HepG2 (cell line): Measurements from ENCODE around the gene NUP214. TPM values are rescaled to one million over a fixed set of nuclear protein-coding genes. Genes with fewer than 3 reads are reported as not detected.

Experiments used
- ATAC-seq: fragments of 200-7000 bp; cut with Tn5 transposase; 3 replicates; pipeline ENCODE4 v1.9.1; 2020; ENCODE audit warnings: mild to moderate bottlenecking, moderate library complexity
- BruUV-seq: library from RNA; stranded (reverse); fragments of 400-500 nt; replicated peaks from 2 replicates; lab custom pipeline; 2021; lab: Mats Ljungman, UMichigan
- CTCF ChIA-PET: fragments of 300-600 bp; formaldehyde crosslinking; extraction: SDS; loops from one replicate; lab custom pipeline; 2021; ENCODE audit warnings: low total read pairs, inconsistent platforms, low intra/inter-chr PET ratio; lab: Yijun Ruan, JAX
- POLR2A ChIA-PET: fragments of 350-600 bp; sonication (Branson Sonifier 250); formaldehyde crosslinking; loops from one replicate; lab custom pipeline; 2020; ENCODE audit warnings: antibody characterized with exemption, inconsistent platforms; lab: Yijun Ruan, JAX
- DNase-seq: peaks from one replicate; pipeline ENCODE4 v3.0.0-alpha.2; 2015; ENCODE audit warnings: low spot score
- FAIRE-seq: peaks from 3 replicates; lab custom pipeline; 2011; peaks lifted over from hg19 to GRCh38; lab: Jason Lieb, UNC
- H2AFZ ChIP-seq: one replicate; pipeline ENCODE4 v1.6.1; 2011; ENCODE audit warnings: low read length, inconsistent platforms
- H3K27ac ChIP-seq: fragments of 300-600 bp; 3 replicates; pipeline ENCODE4 v1.8.0; 2011; ENCODE audit warnings: mixed run types, mild to moderate bottlenecking, mixed read lengths, low read length, inconsistent platforms; ENCODE audit not compliant: insufficient read depth; ENCODE audit errors: extremely low read length
- H3K27me3 ChIP-seq, 2 experiments: fragments of 200-600 bp in 1 of 2; 2 replicates in 1 of 2; 3 replicates in 1 of 2; pipeline versions ENCODE4 v1.6.0 to v1.8.0; 2011; ENCODE audit warnings: low read length in 2 of 2, mild to moderate bottlenecking in 2 of 2, moderate library complexity in 2 of 2, inconsistent platforms in 1 of 2; ENCODE audit not compliant: insufficient read depth in 2 of 2, control insufficient read depth in 1 of 2
- H3K36me3 ChIP-seq, 2 experiments: fragments of 200-600 bp in 1 of 2; replicated peaks in 1 of 2; 2 replicates in 1 of 2; 3 replicates in 1 of 2; pipeline versions ENCODE4 v1.5.1 to v1.8.0; 2011; ENCODE audit warnings: low read length in 2 of 2, inconsistent platforms in 1 of 2; ENCODE audit not compliant: insufficient read depth in 2 of 2, control insufficient read depth in 1 of 2
- H3K4me1 ChIP-seq: 2 replicates; pipeline ENCODE4 v1.5.1; 2012; ENCODE audit warnings: low read length, inconsistent platforms; ENCODE audit not compliant: insufficient read depth
- H3K4me2 ChIP-seq: 2 replicates; pipeline ENCODE4 v1.6.0; 2011; ENCODE audit warnings: low read depth, low read length, inconsistent platforms
- H3K4me3 ChIP-seq, 3 experiments: fragments of 200-600 bp in 1 of 3; sonication (generic), shearing (Covaris generic) in 1 of 3; replicated peaks in 1 of 3; 2 replicates each; pipeline ENCODE4 v1.5.1; 2011 to 2016; ENCODE audit warnings: low read length in 3 of 3, inconsistent platforms in 2 of 3, low read depth in 2 of 3, mild to moderate bottlenecking in 2 of 3, control low read depth in 1 of 3, mixed read lengths in 1 of 3; ENCODE audit not compliant: insufficient read depth in 1 of 3
- H3K79me2 ChIP-seq: one replicate; pipeline ENCODE4 v1.6.1; 2011; ENCODE audit warnings: low read length, inconsistent platforms; ENCODE audit not compliant: insufficient read depth
- H3K9ac ChIP-seq: 2 replicates; pipeline ENCODE4 v1.6.0; 2011; ENCODE audit warnings: mild to moderate bottlenecking, low read depth, low read length, inconsistent platforms; ENCODE audit not compliant: insufficient read depth
- H3K9me3 ChIP-seq: 2 replicates; pipeline ENCODE4 v1.5.1; 2012; ENCODE audit warnings: mild to moderate bottlenecking, low read length
- H4K20me1 ChIP-seq: 2 replicates; pipeline ENCODE4 v1.6.0; 2011; ENCODE audit warnings: inconsistent platforms, mild to moderate bottlenecking, low read length, moderate library complexity; ENCODE audit not compliant: insufficient read depth
- CTCF ChIP-seq: sonication (generic); formaldehyde crosslinking; IDR thresholded peaks from 2 replicates; pipeline ENCODE4 v1.5.0; 2020; ENCODE audit warnings: mild to moderate bottlenecking, missing genetic modification reagents, moderate library complexity
- FOXO1 ChIP-seq: sonication (generic); formaldehyde crosslinking; IDR thresholded peaks from 2 replicates; pipeline ENCODE4 v1.4.0; 2020; ENCODE audit warnings: missing genetic modification reagents
- FOXO4 ChIP-seq: sonication (generic); formaldehyde crosslinking; conservative IDR thresholded peaks from 2 replicates; pipeline ENCODE4 v1.8.1; 2023; ENCODE audit warnings: missing genetic modification reagents
- HNRNPH1 ChIP-seq: fragments of 200-400 bp; formaldehyde crosslinking; optimal IDR thresholded peaks from 2 replicates; pipeline ENCODE3; 2017; ENCODE audit warnings: mild to moderate bottlenecking, low read depth, low read length
- MXD3 ChIP-seq: IDR thresholded peaks from 2 replicates; pipeline ENCODE4 v1.6.1; 2016; ENCODE audit warnings: mild to moderate bottlenecking, missing biosample characterization, missing genetic modification reagents
- NCOA5 ChIP-seq: sonication (generic); formaldehyde crosslinking; IDR thresholded peaks from 2 replicates; pipeline ENCODE4 v1.4.0; 2020; ENCODE audit warnings: missing genetic modification reagents
- NFKBIZ ChIP-seq: IDR thresholded peaks from 2 replicates; pipeline ENCODE4 v1.6.1; 2018; ENCODE audit warnings: missing genetic modification reagents, missing compliant biosample characterization
- ZFP36L2 ChIP-seq: sonication (generic); formaldehyde crosslinking; IDR thresholded peaks from 2 replicates; pipeline ENCODE4 v1.4.0; 2020; ENCODE audit warnings: missing genetic modification reagents
- WGBS: methylation state at CpG from one replicate; pipeline ENCODE4 v1.1.6; 2017; ENCODE audit warnings: low lambda C conversion rate; 5-methylcytosine and 5-hydroxymethylcytosine counted together
- in situ Hi-C: cut with HindIII; loops from 2 replicates; pipeline ENCODE4 v1.10.0; 2017; ENCODE audit warnings: low pct_unique_long_range_greater_than_20kb; ENCODE audit not compliant: extremely low pct_ligation_motif_present
- intact Hi-C: fragments of 100-400 bp; cut with micrococcal nuclease; formaldehyde crosslinking; loops from one replicate; pipeline ENCODE4 v1.10.0; 2022; ENCODE audit not compliant: unreplicated experiment
- polyA plus RNA-seq, 8 experiments: library from polyadenylated mRNA; depleted of rRNA in 3 of 8; stranded (reverse) in 7 of 8; unstranded in 1 of 8; fragments of >200 nt; fragmentation: Illumina TruSeq in 4 of 8; extraction: Trizol in 4 of 8; gene quantifications; 2 replicates each; pipeline versions ENCODE4 v1.2.1 to v1.2.3, GENCODE V29; 2011 to 2016; ENCODE audit warnings: low read depth in 4 of 8, missing spikeins in 1 of 8, mixed read lengths in 1 of 8; ENCODE audit not compliant: insufficient read depth in 1 of 8
- total RNA-seq, 5 experiments: library from RNA; depleted of rRNA; stranded (reverse); fragments of >200 nt; fragmentation: Illumina TruSeq; extraction: Trizol; gene quantifications; 2 replicates each; pipeline ENCODE4 v1.2.3, GENCODE V29; 2016; ENCODE audit warnings: low read depth in 1 of 5

The NUP214 gene
- total and polyA plus RNA-seq, 2 of the 13 experiments (the other 11 are each of a cell fraction or from before 2014, with no cell fraction given) = 8.4 to 16.0 TPM

GRCh38 chr9:131203431-131204218, 78.2 kb downstream of the NUP214 start:
- no peak for FAIRE-seq
- 96% methylated on average over 4 of the region's 4 CpGs for WGBS
- Histone ChIP-seq H3K27me3 (no peaks in the 10 kb centered on the region), H3K9ac (no peak overlapping the region), H3K4me1 (no peaks in the 10 kb centered on the region), H3K4me3 (no peak overlapping the region), H3K27ac (no peak overlapping the region), H3K36me3 (peaks cover 14 to 80% of the 10 kb centered on the region in 2 experiments), H3K9me3 (no peaks in the 10 kb centered on the region), H3K4me2 (no peak overlapping the region), H3K79me2 (no peaks in the 10 kb centered on the region), H4K20me1 (no peaks in the 10 kb centered on the region), H2AFZ (no peak overlapping the region)
- DNase-seq = peak; percentile 3
- ATAC-seq = peak; percentile 63
- BruUV-seq = no TSS peak
- intact Hi-C loops = no loop called here
- TF ChIP-seq NCOA5 (CRISPR knock-in tag) = no peak
- peak; percentile 25; the same call in 1 of the 2 replicates for TF ChIP-seq CTCF (CRISPR knock-in tag)
- CTCF ChIA-PET = no interaction called here
- POLR2A ChIA-PET = no interaction called here
- in situ Hi-C loops = no loop called here

- in situ Hi-C loops (no loop called here), intact Hi-C loops (no loop called here)
- Histone ChIP-seq H4K20me1 (no peaks in the 10 kb centered on the region), H3K27ac (no peak overlapping the region), H3K27me3 (no peaks in the 10 kb centered on the region), H3K4me2 (no peak overlapping the region), H2AFZ (no peak overlapping the region), H3K36me3 (peaks cover 8 to 77% of the 10 kb centered on the region in 2 experiments), H3K4me3 (no peak overlapping the region), H3K9ac (no peak overlapping the region), H3K9me3 (no peaks in the 10 kb centered on the region), H3K79me2 (no peaks in the 10 kb centered on the region), H3K4me1 (no peaks in the 10 kb centered on the region)
- 93% methylated on average over 8 of the region's 8 CpGs for WGBS
- CTCF ChIA-PET = no interaction called here
- TSS peak; percentile 24 for BruUV-seq
- POLR2A ChIA-PET = no interaction called here
- no peak for FAIRE-seq
- no peak for DNase-seq
- TF ChIP-seq FOXO1 = no peak
- TF ChIP-seq MXD3 (CRISPR knock-in tag) = no peak
- TF ChIP-seq ZFP36L2 (CRISPR knock-in tag) = no peak
- TF ChIP-seq HNRNPH1 = no peak
- TF ChIP-seq NFKBIZ = no peak
- 0 out of 2 replicates have a peak, but pooled peaks have one; percentile 35 for TF ChIP-seq FOXO4 (CRISPR knock-in tag)
- no peak for ATAC-seq
Observed at GRCh38 chr9:131204285-131204684, 78.9 kb downstream of the NUP214 start.
